Body of pancreas (tissue), 4 donors: ENCODE data around the gene ARHGEF28.

Source experiments
- CTCF ChIP-seq, 7 experiments: fragments of 450-650 bp in 4 of 7; fragments of 200-600 bp in 3 of 7; sonication (generic) in 3 of 7; IDR thresholded peaks; one replicate each; pipeline ENCODE4 v1.5.1; 2016 to 2019; ENCODE audit warnings: antibody characterized with exemption in 7 of 7
- POLR2A ChIP-seq, 3 donors: fragments of 450-650 bp; IDR thresholded peaks; one replicate each; pipeline ENCODE4 v1.6.1; 2016; ENCODE audit warnings: antibody characterized with exemption in 3 of 3, mild to moderate bottlenecking in 2 of 3

DNA sequence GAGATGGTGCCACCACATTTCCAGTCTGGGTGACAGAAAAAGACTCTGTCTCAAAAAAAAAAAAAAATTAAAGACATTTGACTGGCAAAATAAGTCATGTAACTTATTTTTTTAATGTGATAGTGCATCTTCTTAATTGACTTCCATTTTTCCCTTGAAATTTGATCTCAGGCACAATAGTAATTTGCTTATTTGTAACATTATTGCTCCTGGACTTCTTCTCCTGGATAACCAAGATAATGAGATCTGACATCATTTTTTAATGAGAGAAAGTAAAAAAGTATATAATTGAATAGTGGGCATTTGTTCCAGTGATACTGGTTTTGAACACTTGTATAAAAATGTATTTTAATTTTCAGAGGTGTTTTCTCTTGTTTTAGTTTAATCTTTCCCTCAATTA lies 3.5 kb downstream of the ARHGEF28 start:
- TF ChIP-seq CTCF (IDR thresholded peaks at IDR 0.05), result no peak
- no peak for TF ChIP-seq POLR2A (IDR thresholded peaks at IDR 0.05)
